Liver (tissue), 3 donors: ENCODE data around the gene CD96.

Source experiments
- CTCF ChIP-seq: fragments of 150-350 bp; IDR thresholded peaks from 2 replicates; pipeline ENCODE4 v1.5.1; 2017; ENCODE audit warnings: improper control_type of control experiment, low read depth, low read length; ENCODE audit not compliant: missing input control
- HNF4A ChIP-seq, 2 donors: conservative IDR thresholded peaks; 2 replicates each; pipeline ENCODE4 v1.6.1; 2016; ENCODE audit warnings: antibody characterized with exemption in 2 of 2, mild to moderate bottlenecking in 2 of 2
- donor health status: healthy.
- donor health status: healthy.

DNA sequence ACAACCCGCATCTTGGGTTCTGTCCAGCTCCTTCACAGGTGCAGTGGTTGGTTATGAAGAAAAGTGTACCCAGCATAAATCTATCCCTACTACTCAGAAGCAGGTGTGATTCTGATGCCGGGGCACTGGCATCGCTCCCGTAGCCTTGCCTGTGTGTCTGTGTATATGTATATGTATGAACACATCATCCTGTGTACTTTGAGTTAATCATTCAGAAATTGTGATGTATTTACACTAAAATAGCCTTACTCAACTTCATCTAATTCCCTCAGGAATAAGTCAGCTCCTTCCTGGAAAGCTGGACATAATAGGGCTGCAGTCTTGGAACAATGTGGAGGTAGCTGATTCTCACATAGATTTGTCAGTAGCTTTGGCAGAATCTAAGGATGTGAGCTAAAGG is 59.8 kb downstream of the CD96 start:
- TF ChIP-seq CTCF = no peak
- no peak for TF ChIP-seq HNF4A (conservative IDR thresholded peaks at IDR 0.05)
